GM18951 (cell line): ENCODE results near the gene TBX20.

ENCODE experiments used
- POLR2A ChIP-seq: IDR thresholded peaks from 4 replicates; pipeline ENCODE4 v1.6.1; 2011; ENCODE audit warnings: mild to moderate bottlenecking; ENCODE audit not compliant: insufficient read length, insufficient read depth; ENCODE audit errors: extremely low read depth
- in situ Hi-C: fragments of 300-500 bp; cut with MboI; formaldehyde crosslinking; loops from one replicate; pipeline ENCODE4 v1.12.0; 2022; ENCODE audit warnings: low sequenced_read_pairs, mixed read lengths, inconsistent platforms; ENCODE audit not compliant: unreplicated experiment

The TBX20 gene

GRCh38 chr7:35258868-35259522, 5.1 kb upstream of the TBX20 start:
- no peak for TF ChIP-seq POLR2A
- in situ Hi-C loops = no loop called here

GRCh38 chr7:35258125-35258867, 4.4 kb upstream of the TBX20 start:
- in situ Hi-C loops = no loop called here

GRCh38 chr7:35257251-35258124, 3.6 kb upstream of the TBX20 start:
- no peak for TF ChIP-seq POLR2A
- in situ Hi-C loops = no loop called here

More at GRCh38 chr7:35258125-35258867, 4.4 kb upstream of the TBX20 start:
- no peak for TF ChIP-seq POLR2A

- in situ Hi-C loops = no loop called here
- TF ChIP-seq POLR2A = no peak
Observed at GRCh38 chr7:35256256-35257175, 2.6 kb upstream of the TBX20 start.

GRCh38 chr7:35255443-35256255, 1.7 kb upstream of the TBX20 start:
- in situ Hi-C loops = no loop called here
- TF ChIP-seq POLR2A = no peak

- TF ChIP-seq POLR2A = no peak
- in situ Hi-C loops = no loop called here
Observed at GRCh38 chr7:35254496-35255442, 869 bp upstream of the TBX20 start.

GRCh38 chr7:35253460-35253709, 515 bp downstream of the TBX20 start:
- no peak for TF ChIP-seq POLR2A
- in situ Hi-C loops = no loop called here

GRCh38 chr7:35252612-35253459, 1.1 kb downstream of the TBX20 start:
- in situ Hi-C loops = no loop called here
- no peak for TF ChIP-seq POLR2A

- in situ Hi-C loops = no loop called here
- no peak for TF ChIP-seq POLR2A
Observed at GRCh38 chr7:35251606-35252310, 2.1 kb downstream of the TBX20 start.

- no peak for TF ChIP-seq POLR2A
- in situ Hi-C loops = no loop called here
Observed at GRCh38 chr7:35250941-35251340, 3.0 kb downstream of the TBX20 start.

- TF ChIP-seq POLR2A = no peak
- in situ Hi-C loops = no loop called here
Observed at GRCh38 chr7:35250452-35250851, 3.4 kb downstream of the TBX20 start.
